ENCODE results near the gene ASMT.
A peak's percentile ranks its signal among the peaks of the same experiment; 100 is the strongest.
"Not testable (repeated sequence)": the region's sequence is repeated elsewhere in the genome, so short reads cannot be mapped to it uniquely, and the experiment has no call there.

The ASMT gene

DNA sequence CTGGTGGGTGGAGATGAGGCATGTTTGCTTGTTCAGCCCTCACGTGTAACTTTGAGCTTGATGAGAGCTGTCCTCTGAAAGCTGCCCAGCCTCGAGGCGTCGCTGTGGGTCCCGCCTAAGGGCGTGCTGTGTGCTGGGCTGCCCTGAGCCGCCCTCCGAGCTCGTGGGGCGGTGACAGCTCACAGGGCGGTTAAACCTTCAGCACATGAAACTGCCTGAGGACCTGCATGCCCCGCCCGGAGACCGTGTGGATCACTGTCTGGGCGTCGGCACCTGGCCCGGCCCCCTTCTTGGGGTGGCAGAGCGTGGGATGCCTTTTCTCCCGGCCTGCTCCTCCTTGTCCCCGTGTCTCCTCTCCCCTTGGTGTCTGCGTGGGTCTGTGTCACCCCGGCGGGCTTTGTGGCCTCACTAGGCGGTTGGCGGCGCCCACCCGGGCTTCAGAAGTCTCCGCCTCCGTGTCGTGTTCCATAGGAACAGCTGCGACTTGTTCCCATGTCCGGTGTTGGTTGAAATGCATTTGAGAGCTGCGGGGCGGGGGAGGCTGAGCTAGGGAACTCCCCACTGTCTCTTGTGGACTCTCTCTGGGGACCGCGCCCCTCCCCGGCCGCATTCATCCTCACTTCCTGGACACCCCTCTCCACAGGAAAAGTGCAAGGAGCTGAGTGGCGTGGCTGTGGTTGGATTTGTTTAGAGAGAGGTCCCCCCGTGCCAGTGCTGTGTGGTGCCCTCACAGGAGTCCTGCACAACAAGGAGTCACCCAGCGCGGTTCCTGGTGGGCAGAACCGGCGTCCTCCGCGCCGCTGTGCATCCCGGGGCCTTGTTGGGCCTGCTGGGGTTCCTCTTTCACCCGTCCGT lies 16.6 kb upstream of the ASMT start:
- DNase-seq: no peak

DNA sequence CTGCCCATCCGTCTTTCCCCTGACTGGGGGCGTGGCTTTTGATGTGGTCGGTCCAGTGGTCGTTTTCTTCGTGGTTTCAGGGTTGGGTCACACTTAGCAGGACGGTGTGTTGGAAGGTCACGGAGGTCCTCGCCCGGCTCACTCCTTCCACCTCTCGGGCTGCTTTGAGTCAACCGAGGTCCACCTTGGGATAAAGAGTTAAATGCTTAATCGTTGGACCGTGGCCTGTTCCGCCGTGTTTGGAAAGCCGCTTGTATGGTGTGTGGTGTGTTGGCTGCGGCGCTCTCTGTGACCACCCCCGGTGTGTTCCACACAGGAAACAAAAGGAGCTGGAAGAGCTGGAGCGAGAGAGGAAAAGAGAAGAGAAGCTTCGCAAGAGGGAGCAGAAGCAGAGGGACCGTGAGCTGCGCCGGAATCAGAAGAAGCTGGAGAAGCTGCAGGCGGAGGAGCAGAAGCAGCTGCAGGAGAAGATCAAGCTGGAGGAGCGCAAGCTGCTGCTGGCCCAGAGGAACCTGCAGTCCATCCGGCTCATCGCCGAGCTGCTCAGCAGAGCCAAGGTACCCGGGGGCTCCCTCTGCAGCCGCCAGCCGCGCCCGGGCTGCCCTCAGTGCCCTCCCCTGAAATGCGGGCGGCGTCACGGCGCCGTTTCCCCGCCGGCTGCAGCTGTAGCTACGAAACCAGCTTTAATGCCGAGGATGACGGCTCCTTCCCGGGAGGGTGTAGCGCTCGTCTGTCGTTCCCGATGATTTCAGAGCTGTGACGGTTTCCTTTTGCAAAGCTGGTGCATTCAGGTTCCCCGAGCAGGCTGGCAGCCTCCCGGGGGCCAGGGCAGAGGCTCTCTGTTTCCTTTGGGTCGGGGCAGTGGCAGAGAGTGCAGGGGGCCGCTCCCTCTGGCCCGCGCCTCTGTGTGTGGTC lies 15.7 kb upstream of the ASMT start:
- DNase-seq: no peak

DNA sequence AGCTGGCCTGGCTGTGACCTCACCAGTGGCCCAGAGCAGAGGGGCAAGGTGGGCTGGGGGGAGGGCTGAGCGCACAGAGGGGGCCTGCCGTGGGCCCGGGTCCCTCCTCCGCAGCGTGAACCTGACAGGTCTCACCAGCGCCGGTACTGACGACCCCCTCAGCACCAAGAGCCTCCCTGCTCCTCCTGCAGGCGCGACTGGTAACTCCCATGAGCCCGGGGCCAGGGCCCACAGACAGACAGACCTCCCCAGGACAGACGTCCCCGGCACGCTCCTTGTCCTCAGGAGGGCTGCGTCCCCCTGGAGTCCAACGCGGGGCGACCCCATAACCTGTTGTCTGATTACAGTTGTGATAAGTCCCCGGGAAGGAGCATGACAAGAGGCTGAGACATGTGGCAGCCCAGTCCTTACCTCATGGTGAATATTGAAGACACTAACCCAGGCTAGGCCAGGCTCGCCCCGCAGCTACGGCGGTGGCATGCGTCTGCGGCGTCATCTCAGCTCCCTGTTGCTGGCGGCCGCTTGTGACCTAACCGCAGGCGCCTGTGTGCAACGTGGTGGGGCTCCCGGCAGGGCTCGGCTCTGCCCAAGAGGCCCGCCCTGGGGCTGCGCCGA lies 15.0 kb upstream of the ASMT start:
- no peak for DNase-seq

DNA sequence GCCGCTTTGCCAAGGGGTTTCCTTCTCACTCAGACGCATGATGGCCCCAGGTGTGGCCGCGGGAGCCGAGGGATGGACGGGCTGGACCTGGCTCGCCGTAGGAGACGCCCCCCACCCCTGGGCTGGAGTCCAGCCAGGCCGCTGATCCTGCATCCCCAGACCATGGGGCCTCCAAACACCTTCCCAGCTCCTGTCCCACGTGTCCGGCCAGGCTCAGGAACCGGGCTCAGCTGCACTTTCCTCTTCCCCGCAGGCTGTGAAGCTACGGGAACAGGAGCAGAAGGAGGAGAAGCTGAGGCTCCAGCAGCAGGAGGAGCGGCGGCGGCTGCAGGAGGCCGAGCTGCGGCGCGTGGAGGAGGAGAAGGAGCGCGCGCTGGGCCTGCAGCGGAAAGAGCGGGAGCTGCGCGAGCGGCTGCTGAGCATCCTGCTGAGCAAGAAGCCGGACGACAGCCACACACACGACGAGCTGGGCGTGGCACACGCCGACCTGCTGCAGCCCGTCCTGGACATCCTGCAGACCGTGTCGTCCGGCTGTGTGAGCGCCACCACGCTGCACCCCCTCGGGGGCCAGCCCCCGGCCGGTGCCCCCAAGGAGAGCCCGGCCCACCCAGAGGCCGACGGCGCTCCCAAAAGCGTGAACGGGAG lies 14.3 kb upstream of the ASMT start:
- DNase-seq: no peak

DNA sequence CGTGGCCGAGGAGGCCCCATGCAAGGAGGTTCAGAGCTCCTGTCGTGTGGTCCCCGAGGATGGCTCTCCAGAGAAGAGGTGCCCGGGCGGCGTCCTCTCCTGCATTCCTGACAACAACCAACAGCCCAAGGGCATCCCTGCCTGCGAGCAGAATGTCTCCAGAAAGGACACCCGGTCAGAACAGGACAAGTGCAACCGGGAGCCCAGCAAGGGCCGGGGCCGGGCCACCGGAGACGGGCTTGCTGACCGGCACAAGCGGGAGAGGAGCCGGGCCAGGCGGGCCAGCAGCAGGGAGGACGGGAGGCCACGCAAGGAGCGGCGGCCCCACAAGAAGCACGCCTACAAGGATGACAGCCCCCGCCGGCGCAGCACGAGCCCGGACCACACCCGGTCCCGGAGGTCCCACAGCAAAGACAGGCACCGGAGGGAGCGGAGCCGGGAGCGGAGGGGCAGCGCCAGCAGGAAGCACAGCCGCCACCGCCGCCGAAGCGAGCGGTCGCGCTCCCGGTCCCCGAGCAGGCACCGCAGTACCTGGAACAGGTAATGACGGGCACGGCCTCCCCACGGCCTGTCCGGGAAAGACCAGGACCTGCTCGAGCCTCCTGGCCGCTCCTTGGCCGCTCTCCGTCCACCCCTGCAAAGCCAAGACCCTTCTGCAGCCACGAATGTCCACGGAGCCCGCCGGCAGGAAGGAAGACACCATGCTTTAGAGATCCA lies 13.7 kb upstream of the ASMT start:
- DNase-seq: no peak

DNA sequence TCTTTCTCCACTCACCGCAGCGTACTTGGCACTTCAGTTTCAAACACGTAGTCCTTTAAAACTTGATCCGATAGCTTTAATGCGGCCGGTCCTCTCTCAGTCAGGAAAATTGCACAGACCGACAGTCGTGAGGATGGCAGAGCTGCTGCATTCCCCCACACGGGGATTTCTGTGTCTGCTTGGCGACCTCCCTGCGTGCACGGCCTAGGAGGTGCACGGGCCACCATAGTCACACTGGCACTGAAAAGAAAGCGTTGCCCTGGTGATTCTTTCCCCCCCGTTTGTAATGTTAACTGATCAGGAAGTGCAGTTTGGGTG lies 13.1 kb upstream of the ASMT start:
- no peak for DNase-seq

DNA sequence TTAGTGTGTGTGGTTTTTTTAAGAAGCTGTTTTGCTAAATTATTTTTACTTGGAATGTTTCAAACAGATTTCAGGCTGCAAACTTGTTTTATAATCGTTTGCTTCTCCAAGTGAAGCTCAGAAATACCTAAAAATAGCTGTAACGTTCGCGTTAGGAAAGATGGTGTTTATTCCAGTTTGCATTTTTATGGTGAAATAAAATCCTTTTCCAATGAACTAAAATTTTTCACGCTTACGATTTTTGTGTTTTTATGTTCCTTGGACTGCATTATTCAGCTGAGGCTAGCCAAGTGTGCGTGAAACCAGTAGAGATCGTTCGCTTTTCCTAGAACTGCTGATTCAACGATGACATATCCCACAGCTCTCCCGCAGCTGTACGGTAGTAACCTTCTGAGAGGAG lies 12.6 kb upstream of the ASMT start:
- no peak for DNase-seq

DNA sequence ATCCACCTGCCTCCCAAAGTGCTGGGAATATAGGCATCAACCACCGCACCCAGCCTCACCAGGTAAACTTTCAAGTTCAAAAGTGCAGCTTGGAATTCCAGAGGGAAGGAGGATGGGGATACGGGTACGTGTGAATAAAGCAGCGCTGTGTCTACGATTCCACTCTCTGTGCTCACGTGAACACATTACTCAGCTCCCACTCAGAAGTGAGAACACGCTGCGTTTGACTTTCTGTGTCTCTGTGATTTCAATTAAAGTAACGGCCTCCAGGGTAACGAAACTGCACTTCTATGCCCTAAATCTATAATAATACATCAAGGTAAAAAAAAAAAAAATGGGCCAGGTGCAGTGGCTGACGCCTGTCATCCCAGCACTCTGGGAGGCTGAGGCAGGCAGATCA lies 8.4 kb upstream of the ASMT start:
- DNase-seq: no peak

DNA sequence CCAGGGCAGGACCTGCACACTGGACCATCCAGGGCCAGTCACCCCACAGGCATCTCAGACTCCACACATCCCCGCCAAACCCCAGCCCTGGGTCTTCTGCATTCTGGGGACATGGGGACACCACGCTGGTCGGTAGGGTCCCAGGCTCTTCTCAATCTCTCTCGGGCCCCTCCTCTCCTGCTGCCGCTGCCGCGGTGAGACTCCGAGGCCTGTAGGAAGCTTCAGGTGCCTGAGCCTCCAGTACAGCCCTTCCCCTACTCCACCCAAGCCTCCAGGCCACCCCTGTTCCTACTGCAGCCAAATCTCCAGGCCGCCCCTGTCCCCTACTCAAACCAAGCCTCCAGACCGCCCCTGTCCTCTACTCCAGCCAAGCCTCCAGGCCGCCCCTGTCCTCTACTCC lies 5.5 kb upstream of the ASMT start:
- DNase-seq: no peak

DNA sequence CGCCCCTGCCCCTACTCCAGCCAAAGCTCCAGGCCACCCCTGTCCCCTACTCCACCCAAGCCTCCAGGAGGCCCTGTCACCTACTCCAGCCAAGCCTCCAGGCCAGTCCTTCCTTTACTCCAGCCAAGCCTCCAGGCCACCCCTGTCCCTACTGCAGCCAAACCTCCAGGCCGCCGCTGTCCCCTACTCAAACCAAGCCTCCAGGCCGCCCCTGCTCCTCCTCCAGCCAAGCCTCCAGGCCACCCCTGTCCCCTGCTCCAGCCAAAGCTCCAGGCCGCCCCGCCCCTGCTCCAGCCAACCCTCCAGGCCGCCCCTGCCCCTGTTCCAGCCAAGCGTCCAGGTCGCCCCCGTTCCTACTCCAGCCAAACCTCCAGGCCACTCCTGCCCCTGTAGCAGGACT lies 5.1 kb upstream of the ASMT start:
- DNase-seq: no peak

DNA sequence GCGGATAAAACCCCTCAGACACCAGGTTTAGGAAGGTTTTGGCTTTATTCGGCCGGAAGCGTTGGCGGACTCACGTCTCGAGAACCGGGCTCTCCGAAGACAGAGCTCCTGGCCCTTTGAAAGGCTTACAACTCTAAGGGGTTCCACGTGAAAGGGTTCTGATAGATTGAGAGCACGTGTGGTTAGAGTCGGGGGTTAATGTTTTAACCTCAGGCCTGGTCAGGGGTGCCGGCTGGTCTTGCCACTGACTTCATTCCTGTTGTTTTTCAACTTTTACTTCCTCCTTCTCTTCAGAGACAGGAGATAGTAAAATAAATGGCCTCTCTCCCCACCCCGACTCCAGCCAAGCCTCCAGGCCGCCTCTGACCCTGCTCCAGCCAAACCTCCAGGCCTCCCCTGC lies 4.7 kb upstream of the ASMT start:
- no peak for DNase-seq

DNA sequence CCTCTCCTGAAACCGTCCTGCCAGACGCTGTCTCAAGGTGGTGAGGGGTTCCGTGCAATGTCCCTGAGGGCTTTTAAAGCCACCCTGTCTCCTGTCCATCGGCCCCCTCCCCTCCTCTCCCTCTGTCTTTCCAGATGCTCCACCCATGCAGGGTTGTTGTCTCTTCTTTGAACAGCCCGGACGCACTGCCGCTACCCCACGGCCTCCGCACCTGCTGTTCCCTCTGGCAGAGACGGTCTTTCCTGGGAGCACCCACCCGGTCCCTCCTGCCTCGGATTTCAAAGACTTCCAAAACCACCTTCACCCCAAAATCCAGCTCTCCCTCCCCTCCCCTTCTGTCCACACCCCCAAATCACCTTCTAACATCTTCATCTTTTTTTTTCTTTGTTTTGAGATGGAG lies 4.1 kb upstream of the ASMT start:
- DNase-seq: no peak

DNA sequence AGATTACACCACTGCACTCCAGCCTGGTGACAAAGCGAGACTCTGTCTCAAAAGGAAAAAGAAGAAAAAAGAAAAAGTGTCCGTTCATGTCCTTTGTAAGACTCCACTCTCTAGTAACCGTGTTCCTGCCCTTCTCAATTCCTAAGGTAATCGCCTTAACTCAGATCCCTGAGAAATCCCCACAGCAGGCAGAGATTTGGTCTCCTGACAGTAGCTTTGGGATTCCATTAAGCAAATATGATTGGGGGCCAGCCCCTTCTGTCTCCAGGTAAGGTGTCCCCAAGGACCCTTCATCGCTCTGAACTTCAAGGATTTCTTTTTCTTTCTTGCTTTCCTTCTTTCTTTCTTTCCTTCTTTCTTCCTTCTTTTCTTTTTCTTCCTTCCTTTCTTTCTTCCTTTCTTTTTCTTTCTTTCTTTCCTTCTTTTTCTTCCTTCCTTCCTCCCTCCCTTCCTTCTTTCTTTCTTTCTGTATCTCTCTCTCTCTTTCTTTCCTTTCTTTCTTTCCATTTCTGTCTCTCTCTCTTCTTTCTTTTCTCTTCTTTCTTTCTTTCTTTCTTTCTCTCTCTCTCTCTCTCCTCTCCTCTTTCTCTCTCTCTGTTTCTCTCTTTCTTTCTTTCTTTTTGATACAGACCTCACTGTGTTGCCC lies 2.1 kb upstream of the ASMT start:
- DNase-seq: no peak

DNA sequence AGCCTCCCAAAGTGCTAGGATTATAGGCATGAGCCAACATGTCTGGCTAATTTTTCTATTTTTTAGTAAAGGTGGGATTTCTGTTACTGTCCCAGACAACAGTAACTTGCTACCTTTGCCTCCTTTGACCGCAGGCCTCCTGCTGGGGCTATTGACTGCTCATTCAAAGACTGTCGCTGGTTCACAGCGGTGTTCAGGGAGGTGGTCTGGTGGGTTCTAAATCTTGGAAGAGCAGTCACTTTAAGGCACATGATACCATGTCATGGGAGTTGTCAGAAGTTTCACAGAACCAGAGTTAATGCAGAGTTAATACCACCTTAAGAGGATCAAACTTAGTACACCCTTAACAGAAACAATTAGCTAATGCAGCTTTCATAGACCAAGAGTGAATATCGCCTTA lies 3.8 kb downstream of the ASMT start:
- no peak for DNase-seq

DNA sequence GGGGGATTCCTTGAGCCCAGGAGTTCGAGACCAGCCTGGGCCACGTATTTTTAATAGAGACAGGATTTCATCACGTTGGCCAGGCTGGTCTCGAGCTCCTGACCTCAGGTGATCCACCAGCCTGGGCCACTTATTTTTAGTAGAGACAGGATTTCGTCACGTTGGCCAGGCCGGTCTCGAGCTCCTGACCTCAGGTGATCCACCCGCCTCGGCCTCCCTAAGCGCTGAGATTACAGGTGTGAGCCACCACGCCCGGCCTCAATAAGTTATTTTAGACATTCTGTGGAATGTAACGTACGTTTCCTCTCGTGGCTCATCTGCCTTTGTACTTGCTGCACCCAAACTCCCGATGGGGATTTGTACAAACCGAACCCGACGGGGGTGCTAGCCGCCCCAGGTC lies 8.8 kb downstream of the ASMT start:
- no peak for DNase-seq

DNA sequence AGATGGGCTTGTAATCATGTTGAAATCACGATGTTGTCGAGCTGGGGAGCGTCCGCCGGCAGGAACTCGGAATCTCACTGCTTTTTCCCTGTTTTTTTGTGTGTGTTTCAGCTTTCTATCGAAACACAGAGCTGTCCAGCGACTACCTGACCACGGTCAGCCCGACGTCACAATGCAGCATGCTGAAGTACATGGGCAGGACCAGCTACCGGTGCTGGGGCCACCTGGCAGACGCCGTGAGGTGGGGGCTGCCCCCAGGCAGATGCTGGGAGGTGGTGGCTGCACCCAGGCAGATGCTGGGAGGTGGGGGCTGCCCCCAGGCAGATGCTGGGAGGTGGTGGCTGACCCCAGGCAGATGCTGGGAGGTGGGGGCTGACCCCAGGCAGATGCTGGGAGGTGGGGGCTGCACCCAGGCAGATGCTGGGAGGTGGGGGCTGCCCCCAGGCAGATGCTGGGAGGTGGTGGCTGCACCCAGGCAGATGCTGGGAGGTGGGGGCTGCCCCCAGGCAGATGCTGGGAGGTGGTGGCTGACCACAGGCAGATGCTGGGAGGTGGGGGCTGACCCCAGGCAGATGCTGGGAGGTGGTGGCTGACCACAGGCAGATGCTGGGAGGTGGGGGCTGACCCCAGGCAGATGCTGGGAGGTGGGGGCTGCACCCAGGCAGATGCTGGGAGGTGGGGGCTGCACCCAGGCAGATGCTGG lies 9.4 kb downstream of the ASMT start:
- DNase-seq: not testable (repeated sequence)

DNA sequence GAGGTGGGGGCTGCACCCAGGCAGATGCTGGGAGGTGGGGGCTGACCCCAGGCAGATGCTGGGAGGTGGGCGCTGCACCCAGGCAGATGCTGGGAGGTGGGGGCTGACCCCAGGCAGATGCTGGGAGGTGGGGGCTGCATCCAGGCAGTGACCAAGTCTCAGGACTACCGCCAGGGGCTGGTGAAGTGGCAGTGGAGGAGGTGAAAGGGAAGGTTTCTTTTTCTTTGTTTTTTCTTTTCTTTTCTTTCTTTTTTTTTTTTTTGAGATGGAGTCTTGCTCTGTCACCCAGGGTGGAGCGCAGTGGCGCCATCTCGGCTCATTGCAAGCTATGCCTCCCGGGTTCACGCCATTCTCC lies 10.0 kb downstream of the ASMT start:
- DNase-seq: not testable (repeated sequence)

DNA sequence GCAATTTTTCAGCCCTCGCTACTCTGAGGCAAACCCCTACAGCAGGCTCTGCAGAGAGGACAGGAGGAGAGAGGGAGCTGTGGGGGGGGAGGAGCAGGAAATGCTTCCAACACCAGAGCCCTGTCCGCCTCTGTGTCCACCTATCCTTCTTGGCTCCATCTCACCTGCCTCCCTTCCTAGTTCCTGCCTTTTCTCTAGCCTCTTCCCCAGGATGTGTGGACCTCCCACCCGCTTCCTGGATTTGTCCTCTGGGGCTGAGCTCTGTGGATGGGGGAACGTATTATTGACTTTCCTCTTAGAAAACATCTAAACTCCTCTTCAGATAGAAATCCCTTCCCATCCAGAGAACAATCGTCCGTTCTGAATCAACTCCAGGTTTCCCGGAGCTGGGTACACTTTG lies 14.4 kb downstream of the ASMT start:
- no peak for DNase-seq

DNA sequence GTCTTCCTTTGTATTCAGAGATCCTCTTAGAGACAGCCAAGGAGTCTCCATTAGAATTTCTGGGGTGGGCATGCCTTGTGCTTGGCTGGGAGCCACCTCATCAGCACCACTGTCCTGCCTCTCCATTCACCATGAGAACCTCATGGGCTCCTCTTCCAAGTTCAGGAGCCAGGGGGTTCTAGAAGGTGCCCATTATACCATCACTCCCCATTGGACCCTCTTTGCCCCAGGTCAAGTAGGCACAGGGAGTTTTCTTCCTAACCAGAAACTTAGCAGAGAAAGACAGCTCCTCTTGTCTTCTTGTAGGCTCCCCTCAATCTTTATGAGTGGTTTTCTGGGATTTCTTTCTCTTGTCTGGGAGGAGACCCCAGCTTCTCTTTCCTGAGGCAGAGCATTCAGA lies 31.1 kb downstream of the ASMT start:
- DNase-seq: no peak

DNA sequence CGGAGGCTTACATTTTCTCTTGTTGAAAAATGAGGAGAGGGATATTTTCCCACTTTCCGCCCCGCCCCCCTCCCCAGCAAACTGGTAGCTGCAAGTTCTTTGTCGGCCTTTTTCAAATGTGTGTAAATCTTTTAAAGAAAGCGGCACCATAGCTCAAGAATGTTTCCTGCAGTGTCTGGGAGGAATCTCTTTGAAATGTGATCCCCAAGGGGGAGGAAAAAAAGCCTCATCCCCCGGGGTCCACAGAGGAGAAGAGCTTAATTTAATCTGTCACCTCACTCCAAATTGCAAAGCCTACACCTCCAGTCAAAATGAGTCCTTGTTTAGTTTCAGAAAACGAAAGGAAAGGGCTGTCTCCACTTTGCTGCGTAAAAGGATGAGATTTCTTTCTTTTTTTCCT lies 34.8 kb downstream of the ASMT start:
- no peak for DNase-seq

DNA sequence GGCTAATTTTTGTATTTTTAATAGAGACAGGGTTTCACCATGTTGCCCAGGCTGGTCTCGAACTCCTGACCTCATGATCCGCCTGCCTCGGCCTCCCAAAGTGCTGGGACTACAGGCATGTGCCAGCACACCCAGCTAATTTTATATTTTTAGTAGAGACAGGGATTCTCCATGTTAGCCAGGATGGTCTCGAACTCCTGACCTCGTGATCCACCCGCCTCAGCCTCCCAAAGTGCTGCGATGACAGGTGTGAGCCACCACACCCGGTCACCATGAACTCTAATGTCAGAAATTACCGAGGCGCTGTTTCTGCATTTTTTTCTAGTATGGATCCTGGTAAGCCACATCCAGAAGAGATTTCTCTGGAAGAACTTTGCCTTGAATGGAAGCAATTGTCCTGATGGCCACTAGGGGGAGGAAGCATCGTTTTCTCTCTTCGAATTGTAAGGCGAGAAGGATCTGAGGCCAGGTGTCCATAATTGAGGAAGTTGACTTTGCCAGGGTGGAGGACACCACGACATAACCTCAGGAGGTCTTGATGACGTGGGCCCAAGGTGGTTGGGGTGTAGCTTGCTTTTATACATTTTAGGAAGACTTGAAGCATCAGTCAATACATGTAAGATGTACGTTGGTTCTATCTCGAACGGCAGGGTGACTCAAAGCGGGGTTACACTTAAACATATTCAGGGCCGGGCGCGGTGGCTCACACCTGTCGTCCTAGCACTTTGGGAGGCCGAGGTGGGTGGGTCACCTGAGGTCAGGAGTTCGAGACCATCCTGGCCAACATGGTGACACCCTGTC lies 37.4 kb downstream of the ASMT start:
- peak; percentile 18 to 36 for DNase-seq
